Measurements from ENCODE around the gene EPB41L3. TPM values are rescaled to one million over a fixed set of nuclear protein-coding genes. Genes with fewer than 3 reads are reported as not detected.

Gene EPB41L3
- total RNA-seq, 1 experiment from 2014 or later: not detected

- no peaks in the 10 kb centered on the region for H4K20me1 ChIP-seq (ENCODE audit: insufficient read depth, low read depth, low read length)
- H3K27me3 ChIP-seq (ENCODE audit: low read length): no peaks in the 10 kb centered on the region
- no peaks in the 10 kb centered on the region for H3K9me2 ChIP-seq (replicated peaks; ENCODE audit: insufficient read depth, low read length)
- no peaks in the 10 kb centered on the region for H3K9me3 ChIP-seq (ENCODE audit: low read length)
- no peak overlapping the region for H3K9ac ChIP-seq (ENCODE audit: low read length)
- no peak overlapping the region for H3K4me2 ChIP-seq (ENCODE audit: low read depth, low read length, poor library complexity, severe bottlenecking)
- H3K79me2 ChIP-seq (ENCODE audit: low read length): no peaks in the 10 kb centered on the region
- H3K27ac ChIP-seq (ENCODE audit: low read length): no peak overlapping the region
- DNase-seq: no peak
- H3K4me1 ChIP-seq (ENCODE audit: low read length): no peaks in the 10 kb centered on the region
- H3K36me3 ChIP-seq (ENCODE audit: insufficient read depth, low read length): no peaks in the 10 kb centered on the region
- H3K4me3 ChIP-seq (ENCODE audit: low read length): no peak overlapping the region
- no peak overlapping the region for H2AFZ ChIP-seq (ENCODE audit: low read length)
Observed at GRCh38 chr18:5451871-5452270, 91.9 kb downstream of the EPB41L3 start.

DNA sequence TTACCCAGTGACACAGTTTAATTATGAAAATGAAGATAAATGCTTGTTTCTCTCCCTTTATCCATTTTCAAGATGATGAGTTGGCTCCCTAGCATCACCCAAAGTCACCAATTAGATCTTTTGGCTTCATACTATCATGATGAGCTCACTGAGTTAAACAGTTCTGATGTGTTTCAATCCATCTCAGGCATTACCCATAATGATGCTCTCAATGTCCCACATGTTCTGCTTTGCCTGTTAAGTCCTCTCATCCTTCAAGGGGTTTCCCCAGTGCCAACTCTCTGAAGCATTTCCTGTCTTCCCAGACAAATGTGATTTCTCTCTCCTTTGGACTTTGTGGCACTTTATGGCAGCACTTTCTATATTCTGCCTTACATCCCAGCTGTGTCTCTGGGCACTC lies 92.6 kb downstream of the EPB41L3 start:
- Histone ChIP-seq H3K27ac (ENCODE audit: low read length) (no peak overlapping the region), H2AFZ (ENCODE audit: low read length) (no peak overlapping the region), H3K27me3 (ENCODE audit: low read length) (no peaks in the 10 kb centered on the region), H3K4me1 (ENCODE audit: low read length) (no peaks in the 10 kb centered on the region), H3K4me3 (ENCODE audit: low read length) (no peak overlapping the region), H4K20me1 (ENCODE audit: insufficient read depth, low read depth, low read length) (no peaks in the 10 kb centered on the region), H3K9ac (ENCODE audit: low read length) (no peak overlapping the region), H3K36me3 (ENCODE audit: insufficient read depth, low read length) (no peaks in the 10 kb centered on the region), H3K9me2 (replicated peaks; ENCODE audit: insufficient read depth, low read length) (no peaks in the 10 kb centered on the region), H3K9me3 (ENCODE audit: low read length) (no peaks in the 10 kb centered on the region), H3K79me2 (ENCODE audit: low read length) (no peaks in the 10 kb centered on the region), H3K4me2 (ENCODE audit: low read depth, low read length, poor library complexity, severe bottlenecking) (no peak overlapping the region)
- DNase-seq: no peak

- no peaks in the 10 kb centered on the region for H3K27me3 ChIP-seq (ENCODE audit: low read length)
- no peak overlapping the region for H3K4me2 ChIP-seq (ENCODE audit: low read depth, low read length, poor library complexity, severe bottlenecking)
- DNase-seq: no peak
- no peaks in the 10 kb centered on the region for H3K79me2 ChIP-seq (ENCODE audit: low read length)
- H3K4me1 ChIP-seq (ENCODE audit: low read length): peaks cover 2% of the 10 kb centered on the region; the same call in 1 of the 2 replicates
- H3K9me3 ChIP-seq (ENCODE audit: low read length): no peaks in the 10 kb centered on the region
- H4K20me1 ChIP-seq (ENCODE audit: insufficient read depth, low read depth, low read length): no peaks in the 10 kb centered on the region
- H3K36me3 ChIP-seq (ENCODE audit: insufficient read depth, low read length): no peaks in the 10 kb centered on the region
- H3K27ac ChIP-seq (ENCODE audit: low read length): no peak overlapping the region
- H3K9me2 ChIP-seq (replicated peaks; ENCODE audit: insufficient read depth, low read length): no peaks in the 10 kb centered on the region
- no peak overlapping the region for H3K4me3 ChIP-seq (ENCODE audit: low read length)
- no peak overlapping the region for H3K9ac ChIP-seq (ENCODE audit: low read length)
- no peak overlapping the region for H2AFZ ChIP-seq (ENCODE audit: low read length)
Observed at GRCh38 chr18:5449858-5450509, 93.8 kb downstream of the EPB41L3 start.

DNA sequence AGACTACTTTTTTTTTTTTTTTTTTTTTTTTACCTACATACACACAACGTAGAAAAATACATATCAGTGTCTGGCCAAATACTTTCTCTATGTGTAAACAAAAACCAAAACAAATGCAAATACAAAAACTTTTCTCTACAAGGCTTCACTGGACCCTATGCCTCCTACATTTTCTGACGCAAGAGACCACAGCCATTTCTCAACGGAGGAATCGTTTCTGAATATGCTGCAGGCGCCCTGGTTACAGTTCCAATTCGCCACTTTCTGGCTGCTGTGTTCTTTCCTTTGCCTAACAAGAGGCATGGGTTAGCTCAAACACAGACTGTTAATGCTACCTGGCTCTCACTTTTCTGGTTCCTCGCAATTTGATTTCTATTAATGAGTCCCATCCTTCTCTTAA lies 96.4 kb downstream of the EPB41L3 start:
- Histone ChIP-seq H3K9me2 (replicated peaks; ENCODE audit: insufficient read depth, low read length) (no peaks in the 10 kb centered on the region), H3K27ac (ENCODE audit: low read length) (no peak overlapping the region), H3K36me3 (ENCODE audit: insufficient read depth, low read length) (no peaks in the 10 kb centered on the region), H3K4me3 (ENCODE audit: low read length) (no peak overlapping the region), H3K4me2 (ENCODE audit: low read depth, low read length, poor library complexity, severe bottlenecking) (no peak overlapping the region), H3K9me3 (ENCODE audit: low read length) (no peaks in the 10 kb centered on the region), H4K20me1 (ENCODE audit: insufficient read depth, low read depth, low read length) (no peaks in the 10 kb centered on the region), H3K79me2 (ENCODE audit: low read length) (no peaks in the 10 kb centered on the region), H2AFZ (ENCODE audit: low read length) (no peak overlapping the region), H3K9ac (ENCODE audit: low read length) (no peak overlapping the region), H3K27me3 (ENCODE audit: low read length) (no peaks in the 10 kb centered on the region), H3K4me1 (ENCODE audit: low read length) (peaks cover 3% of the 10 kb centered on the region; the same call in 1 of the 2 replicates)
- no peak for DNase-seq

GRCh38 chr18:5444847-5445246 lies 99.0 kb downstream of the EPB41L3 start:
- Histone ChIP-seq H3K27ac (ENCODE audit: low read length) (no peak overlapping the region), H2AFZ (ENCODE audit: low read length) (no peak overlapping the region), H3K27me3 (ENCODE audit: low read length) (no peaks in the 10 kb centered on the region), H3K9me2 (replicated peaks; ENCODE audit: insufficient read depth, low read length) (no peaks in the 10 kb centered on the region), H3K4me1 (ENCODE audit: low read length) (peaks cover 12% of the 10 kb centered on the region), H3K36me3 (ENCODE audit: insufficient read depth, low read length) (no peaks in the 10 kb centered on the region), H3K9me3 (ENCODE audit: low read length) (no peaks in the 10 kb centered on the region), H4K20me1 (ENCODE audit: insufficient read depth, low read depth, low read length) (no peaks in the 10 kb centered on the region), H3K79me2 (ENCODE audit: low read length) (no peaks in the 10 kb centered on the region), H3K9ac (ENCODE audit: low read length) (no peak overlapping the region), H3K4me3 (ENCODE audit: low read length) (no peak overlapping the region), H3K4me2 (ENCODE audit: low read depth, low read length, poor library complexity, severe bottlenecking) (no peak overlapping the region)
- DNase-seq: no peak

DNA sequence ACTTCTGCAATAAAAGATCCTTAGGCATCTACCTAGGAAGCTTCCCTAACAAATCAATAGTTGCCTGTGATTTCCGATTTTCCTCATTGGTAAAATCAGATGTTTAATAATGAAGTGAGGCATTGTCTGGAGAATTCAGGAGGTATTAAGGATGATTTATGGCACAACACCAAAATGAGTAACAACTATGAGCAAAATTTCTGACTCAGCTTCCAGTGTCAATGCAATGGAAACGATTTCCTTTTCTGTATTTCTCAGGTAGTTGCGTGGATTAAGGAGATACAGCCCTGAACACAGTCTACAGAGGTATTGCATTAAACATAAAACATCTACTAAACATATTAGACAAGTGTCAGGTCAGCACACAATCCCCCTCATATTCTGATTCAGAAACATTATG lies 99.5 kb downstream of the EPB41L3 start:
- no peak for DNase-seq
- H3K36me3 ChIP-seq (ENCODE audit: insufficient read depth, low read length): no peaks in the 10 kb centered on the region
- no peak overlapping the region for H3K27ac ChIP-seq (ENCODE audit: low read length)
- H3K79me2 ChIP-seq (ENCODE audit: low read length): no peaks in the 10 kb centered on the region
- no peak overlapping the region for H3K4me2 ChIP-seq (ENCODE audit: low read depth, low read length, poor library complexity, severe bottlenecking)
- no peaks in the 10 kb centered on the region for H3K9me2 ChIP-seq (replicated peaks; ENCODE audit: insufficient read depth, low read length)
- H3K9me3 ChIP-seq (ENCODE audit: low read length): no peaks in the 10 kb centered on the region
- no peaks in the 10 kb centered on the region for H3K27me3 ChIP-seq (ENCODE audit: low read length)
- peaks cover 18% of the 10 kb centered on the region for H3K4me1 ChIP-seq (ENCODE audit: low read length)
- H2AFZ ChIP-seq (ENCODE audit: low read length): no peak overlapping the region
- no peaks in the 10 kb centered on the region for H4K20me1 ChIP-seq (ENCODE audit: insufficient read depth, low read depth, low read length)
- H3K9ac ChIP-seq (ENCODE audit: low read length): no peak overlapping the region
- H3K4me3 ChIP-seq (ENCODE audit: low read length): no peak overlapping the region

GRCh38 chr18:5439986-5440696 lies 103.7 kb downstream of the EPB41L3 start:
- Histone ChIP-seq H3K4me1 (ENCODE audit: low read length) (peaks cover 18% of the 10 kb centered on the region), H3K27me3 (ENCODE audit: low read length) (no peaks in the 10 kb centered on the region), H3K9me2 (replicated peaks; ENCODE audit: insufficient read depth, low read length) (no peaks in the 10 kb centered on the region), H2AFZ (ENCODE audit: low read length) (no peak overlapping the region), H3K4me2 (ENCODE audit: low read depth, low read length, poor library complexity, severe bottlenecking) (peak overlapping the region; percentile 37), H3K27ac (ENCODE audit: low read length) (no peak overlapping the region), H3K9me3 (ENCODE audit: low read length) (no peaks in the 10 kb centered on the region), H3K4me3 (ENCODE audit: low read length) (no peak overlapping the region), H4K20me1 (ENCODE audit: insufficient read depth, low read depth, low read length) (no peaks in the 10 kb centered on the region), H3K36me3 (ENCODE audit: insufficient read depth, low read length) (no peaks in the 10 kb centered on the region), H3K79me2 (ENCODE audit: low read length) (no peaks in the 10 kb centered on the region), H3K9ac (ENCODE audit: low read length) (no peak overlapping the region)
- DNase-seq: peak; percentile 69

DNA sequence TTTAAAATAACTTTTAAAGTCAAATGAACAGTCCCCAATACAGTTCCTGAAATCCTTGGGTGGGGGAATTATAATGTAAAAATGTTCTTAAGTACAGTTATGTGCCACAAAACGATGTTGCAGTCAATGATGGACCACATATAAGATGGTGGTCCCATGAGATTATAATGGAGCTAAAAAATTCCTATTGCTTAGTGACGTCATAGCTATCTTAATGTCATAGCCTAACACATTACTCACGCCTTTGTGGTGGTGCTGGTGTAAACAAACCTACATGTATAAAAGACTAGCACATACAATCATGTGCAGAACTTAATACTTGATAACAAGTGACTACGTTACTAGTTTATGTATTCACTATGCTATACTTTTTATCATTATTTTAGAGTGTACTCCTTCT lies 109.4 kb downstream of the EPB41L3 start:
- Histone ChIP-seq H4K20me1 (ENCODE audit: insufficient read depth, low read depth, low read length) (no peaks in the 10 kb centered on the region), H3K79me2 (ENCODE audit: low read length) (no peaks in the 10 kb centered on the region), H3K9me2 (replicated peaks; ENCODE audit: insufficient read depth, low read length) (no peaks in the 10 kb centered on the region), H3K36me3 (ENCODE audit: insufficient read depth, low read length) (no peaks in the 10 kb centered on the region), H2AFZ (ENCODE audit: low read length) (no peak overlapping the region), H3K4me1 (ENCODE audit: low read length) (peaks cover 2% of the 10 kb centered on the region), H3K4me2 (ENCODE audit: low read depth, low read length, poor library complexity, severe bottlenecking) (no peak overlapping the region), H3K27ac (ENCODE audit: low read length) (no peak overlapping the region), H3K27me3 (ENCODE audit: low read length) (no peaks in the 10 kb centered on the region), H3K9me3 (ENCODE audit: low read length) (no peaks in the 10 kb centered on the region), H3K4me3 (ENCODE audit: low read length) (no peak overlapping the region), H3K9ac (ENCODE audit: low read length) (no peak overlapping the region)
- DNase-seq: no peak
